SK-N-SH (cell line): ENCODE data around the gene TRMT10B. TPM values are rescaled to one million over a fixed set of nuclear protein-coding genes. Genes with fewer than 3 reads are reported as not detected.
"Not testable (repeated sequence)": the region's sequence is repeated elsewhere in the genome, so short reads cannot be mapped to it uniquely, and the experiment has no call there.

Experiments used
- CTCF ChIA-PET: fragments of 300-600, 350-600 bp; formaldehyde crosslinking; extraction: SDS; loops from one replicate; lab custom pipeline; 2021; lab: Yijun Ruan, JAX
- POLR2A ChIA-PET: fragments of 350-600 bp; sonication (Branson Sonifier 250); formaldehyde crosslinking; extraction: SDS; loops from one replicate; lab custom pipeline; 2020; ENCODE audit warnings: antibody characterized with exemption, inconsistent platforms; lab: Yijun Ruan, JAX
- DNase-seq: peaks from one replicate; pipeline ENCODE4 v3.0.0; 2012
- H2AFZ ChIP-seq: fragments of 200-600 bp; sonication (generic); 2 replicates; pipeline ENCODE4 v1.8.1; 2016; ENCODE audit warnings: antibody characterized with exemption, mild to moderate bottlenecking, low read depth
- H3F3A ChIP-seq: fragments of 200-600 bp; sonication (generic); replicated peaks from 2 replicates; pipeline ENCODE3; 2016; ENCODE audit warnings: antibody characterized with exemption, mild to moderate bottlenecking; ENCODE audit not compliant: insufficient read depth
- H3K27ac ChIP-seq, 2 experiments: fragments of 200-500 bp in 1 of 2; fragments of 200-600 bp in 1 of 2; sonication (Bioruptor generic) in 1 of 2; sonication (generic), shearing (Covaris generic) in 1 of 2; 2 replicates each; pipeline versions ENCODE4 v1.5.1 to v1.6.1; 2014 to 2016; ENCODE audit warnings: low read depth in 2 of 2, inconsistent platforms in 1 of 2, low read length in 1 of 2, mild to moderate bottlenecking in 1 of 2, mixed read lengths in 1 of 2
- H3K27me3 ChIP-seq: fragments of 200-600 bp; sonication (generic), shearing (Covaris generic); 2 replicates; pipeline ENCODE4 v1.6.1; 2016; ENCODE audit warnings: mixed run types; ENCODE audit not compliant: insufficient read depth
- H3K36me3 ChIP-seq, 2 experiments: fragments of 200-500 bp in 1 of 2; fragments of 200-600 bp in 1 of 2; sonication (Bioruptor generic) in 1 of 2; sonication (generic) in 1 of 2; replicated peaks in 1 of 2; 2 replicates each; pipeline versions ENCODE3 to v1.5.1; 2014 to 2016; ENCODE audit warnings: low read length in 1 of 2, mild to moderate bottlenecking in 1 of 2; ENCODE audit not compliant: insufficient read depth in 2 of 2, control insufficient read depth in 1 of 2
- H3K4me1 ChIP-seq, 2 experiments: fragments of 200-500 bp in 1 of 2; fragments of 200-600 bp in 1 of 2; sonication (Bioruptor generic) in 1 of 2; sonication (generic), shearing (Covaris generic) in 1 of 2; 2 replicates each; pipeline versions ENCODE4 v1.5.1 to v1.6.1; 2014 to 2016; ENCODE audit warnings: low read depth in 1 of 2, low read length in 1 of 2, mixed run types in 1 of 2; ENCODE audit not compliant: insufficient read depth in 2 of 2, control insufficient read depth in 1 of 2
- H3K4me2 ChIP-seq: fragments of 200-600 bp; sonication (generic), shearing (Covaris generic); 2 replicates; pipeline ENCODE4 v1.6.1; 2017; ENCODE audit warnings: mixed run types
- H3K4me3 ChIP-seq, 2 experiments: fragments of 200-500 bp in 1 of 2; fragments of 200-600 bp in 1 of 2; sonication (Bioruptor generic) in 1 of 2; sonication (generic), shearing (Covaris generic) in 1 of 2; 2 replicates each; pipeline versions ENCODE4 v1.5.1 to v1.8.1; 2014 to 2016; ENCODE audit warnings: low read depth in 2 of 2, inconsistent platforms in 1 of 2, low read length in 1 of 2, mild to moderate bottlenecking in 1 of 2, mixed read lengths in 1 of 2, moderate library complexity in 1 of 2
- H3K79me2 ChIP-seq: fragments of 200-600 bp; sonication (generic); 2 replicates; pipeline ENCODE4 v1.8.1; 2017; ENCODE audit warnings: mild to moderate bottlenecking; ENCODE audit not compliant: insufficient read depth
- H3K9ac ChIP-seq: fragments of 200-600 bp; sonication (generic); 2 replicates; pipeline ENCODE4 v1.6.1; 2017; ENCODE audit warnings: mixed run types
- H3K9me2 ChIP-seq: fragments of 200-600 bp; sonication (generic); 2 replicates; pipeline ENCODE4 v1.6.1; 2017; ENCODE audit warnings: mixed run types
- H3K9me3 ChIP-seq: fragments of 200-600 bp; sonication (generic); 2 replicates; pipeline ENCODE4 v1.6.1; 2017; ENCODE audit warnings: mixed run types, mild to moderate bottlenecking, moderate library complexity
- H4K20me1 ChIP-seq: fragments of 200-600 bp; sonication (generic); 2 replicates; pipeline ENCODE4 v1.6.1; 2017; ENCODE audit warnings: mild to moderate bottlenecking, mixed run types; ENCODE audit not compliant: insufficient read depth
- CTCF ChIP-seq: fragments of 200-600 bp; sonication (generic); IDR thresholded peaks from 2 replicates; pipeline ENCODE4 v1.6.1; 2017; ENCODE audit warnings: antibody characterized with exemption, mild to moderate bottlenecking, moderate library complexity
- FOXJ3 ChIP-seq: sonication (generic); formaldehyde crosslinking; IDR thresholded peaks from 2 replicates; pipeline ENCODE4 v1.5.1; 2020; ENCODE audit warnings: mild to moderate bottlenecking, missing genetic modification reagents
- IRF3 ChIP-seq: fragments of 150-350 bp; IDR thresholded peaks from 2 replicates; pipeline ENCODE4 v1.6.1; 2016; ENCODE audit warnings: mild to moderate bottlenecking, low read depth, low read length
- MEF2A ChIP-seq: IDR thresholded peaks from 2 replicates; pipeline ENCODE4 v1.4.0; 2012; ENCODE audit warnings: low read depth, borderline replicate concordance
- TCF12 ChIP-seq: IDR thresholded peaks from 2 replicates; pipeline ENCODE4 v1.4.0; 2012
- USF1 ChIP-seq: IDR thresholded peaks from 2 replicates; pipeline ENCODE4 v1.4.0; 2012; ENCODE audit warnings: low read depth, borderline replicate concordance
- WGBS: methylation state at CpG from one replicate; pipeline ENCODE4 v1.1.6; 2017; ENCODE audit warnings: low lambda C conversion rate; 5-methylcytosine and 5-hydroxymethylcytosine counted together
- polyA plus RNA-seq, 3 experiments: library from polyadenylated mRNA; depleted of rRNA; stranded (reverse); fragments of >200 nt; gene quantifications; 2 replicates each; pipeline ENCODE4 v1.2.3, GENCODE V29; 2012

TRMT10B gene
- polyA plus RNA-seq, 1 of the 3 experiments (the other 2 are of a cell fraction), result 7.3 TPM

- TF ChIP-seq IRF3, result no peak
- TF ChIP-seq FOXJ3 (CRISPR knock-in tag), result no peak
- no peak for TF ChIP-seq TCF12
- TF ChIP-seq CTCF, result no peak
- TF ChIP-seq, all 33 proteins: peak for 0
Measured at GRCh38 chr9:37820142-37820541, 66.5 kb downstream of the TRMT10B start (continued).

- H3K4me3 ChIP-seq, H3K9ac ChIP-seq, H4K20me1 ChIP-seq, H3K27me3 ChIP-seq, H2AFZ ChIP-seq, POLR2A ChIA-PET, H3F3A ChIP-seq, H3K4me2 ChIP-seq, H3K9me2 ChIP-seq, H3K4me1 ChIP-seq, H3K9me3 ChIP-seq, H3K27ac ChIP-seq, DNase-seq, CTCF ChIA-PET: not testable (repeated sequence)
- WGBS, result 84% methylated on average over 2 of the region's 2 CpGs
- H3K79me2 ChIP-seq, result peaks cover 21% of the 10 kb centered on the region; the same call in 1 of the 2 replicates
- peaks cover 33 to 58% of the 10 kb centered on the region in 2 experiments for H3K36me3 ChIP-seq
Measured at GRCh38 chr9:37825174-37825573, 71.6 kb downstream of the TRMT10B start.

- WGBS, result 92% methylated on average over 3 of the region's 4 CpGs
- Histone ChIP-seq H3K9me3 (no peaks in the 10 kb centered on the region), H3K9ac (no peak overlapping the region), H2AFZ (no peak overlapping the region), H3K9me2 (no peaks in the 10 kb centered on the region), H3K79me2 (peaks cover 11% of the 10 kb centered on the region; the same call in 1 of the 2 replicates), H4K20me1 (no peaks in the 10 kb centered on the region), H3K4me2 (no peak overlapping the region), H3K4me1 (no peaks in the 10 kb centered on the region), H3K4me3 (no peak overlapping the region), H3K27ac (no peak overlapping the region), H3K36me3 (peaks cover 21 to 42% of the 10 kb centered on the region in 2 experiments), H3K27me3 (no peaks in the 10 kb centered on the region), H3F3A (peaks cover 4% of the 10 kb centered on the region)
- TF ChIP-seq MEF2A, result no peak
- no peak for TF ChIP-seq FOXJ3 (CRISPR knock-in tag)
- no peak for TF ChIP-seq USF1
- CTCF ChIA-PET, result interaction anchor here (1.2 to 1.3 kb wide), 2 partner anchors 20 to 49 kb away, joined by 3 read pairs; no protein-coding TSS in a partner anchor
- POLR2A ChIA-PET, result interaction anchor here (0.6 kb wide), 1 partner anchor 134 kb away, joined by 4 read pairs; no protein-coding TSS in a partner anchor
- no peak for DNase-seq
Measured at GRCh38 chr9:37827483-37828165, 74.0 kb downstream of the TRMT10B start.

Other genes with a start within 250 kb of the TRMT10B start
- gene FBXO10, start 177.4 kb upstream of the TRMT10B start, polyA plus RNA-seq (2012; rRNA removed), result 10.1 and 12.8 TPM in 2 replicates
- 215 and 255 TPM in 2 replicates for gene TOMM5, start 161.2 kb upstream of the TRMT10B start, polyA plus RNA-seq (2012; rRNA removed)
- not detected in 2 replicates for gene FRMPD1, start 102.9 kb upstream of the TRMT10B start, polyA plus RNA-seq (2012; rRNA removed)
- gene EXOSC3, start 31.3 kb downstream of the TRMT10B start, polyA plus RNA-seq (2012; rRNA removed), result 44.0 and 53.6 TPM in 2 replicates
- 11.8 and 19.2 TPM in 2 replicates for gene DCAF10, start 47.0 kb downstream of the TRMT10B start, polyA plus RNA-seq (2012; rRNA removed)
- gene SLC25A51, start 150.3 kb downstream of the TRMT10B start, polyA plus RNA-seq (2012; rRNA removed), result 13.3 and 14.9 TPM in 2 replicates